Breast epithelium (tissue), 4 donors: Measurements from ENCODE around the gene DCAF8. TPM values are rescaled to one million over a fixed set of nuclear protein-coding genes. Genes with fewer than 3 reads are reported as not detected.

ENCODE experiments used
- DNase-seq, 2 donors: peaks; one replicate each; pipeline ENCODE4 v3.0.0-alpha.2; 2019; ENCODE audit warnings: low spot score in 2 of 2
- H3K27ac ChIP-seq, 2 donors: fragments of 200-600 bp; sonication (generic) in 1 of 2; one replicate each; pipeline ENCODE4 v1.5.1; 2016 to 2019; ENCODE audit warnings: mild to moderate bottlenecking in 1 of 2
- H3K27me3 ChIP-seq, 2 donors: fragments of 200-600 bp; sonication (generic) in 1 of 2; one replicate each; pipeline versions ENCODE4 v1.5.1 to v1.6.0; 2017 to 2019; ENCODE audit warnings: control low read depth in 1 of 2, mild to moderate bottlenecking in 1 of 2
- H3K36me3 ChIP-seq: fragments of 200-600 bp; one replicate; pipeline ENCODE4 v1.5.1; 2019
- H3K4me1 ChIP-seq, 2 donors: fragments of 200-600 bp; sonication (generic); one replicate each; pipeline ENCODE4 v1.5.1; 2016 to 2019; ENCODE audit warnings: control low read depth in 1 of 2
- H3K4me3 ChIP-seq, 3 donors: fragments of 200-600 bp; sonication (generic); 1 replicate in 2 of 3; 2 replicates in 1 of 3; pipeline ENCODE4 v1.5.1; 2016 to 2019; ENCODE audit warnings: mild to moderate bottlenecking in 3 of 3, moderate library complexity in 2 of 3
- H3K9me3 ChIP-seq, 2 donors: fragments of 200-600 bp; sonication (generic) in 1 of 2; one replicate each; pipeline ENCODE4 v1.5.1; 2016 to 2019; ENCODE audit warnings: control low read depth in 1 of 2
- POLR2A ChIP-seq: fragments of 450-650 bp; IDR thresholded peaks from one replicate; pipeline ENCODE4 v1.6.1; 2016; ENCODE audit warnings: antibody characterized with exemption, mild to moderate bottlenecking, moderate library complexity
- POLR2AphosphoS5 ChIP-seq, 3 donors: sonication (generic); formaldehyde crosslinking; IDR thresholded peaks; one replicate each; pipeline ENCODE4 v1.6.1; 2017; ENCODE audit warnings: antibody characterized with exemption in 3 of 3
- intact Hi-C: fragments of 100-400 bp; cut with DNase I; formaldehyde crosslinking; loops from one replicate; pipeline ENCODE4 v1.15.1; 2023; ENCODE audit warnings: low total_unique reads
- total RNA-seq, 3 donors: library from RNA; depleted of rRNA; stranded (reverse); fragments of >200 nt; gene quantifications; one replicate each; pipeline ENCODE4 v1.1.0, GENCODE V29; 2016
- TF ChIP-seq, protein P1 (sequence below), 3 donors: fragments of 450-650 bp; IDR thresholded peaks; one replicate each; pipeline ENCODE4 v1.5.1; 2016 to 2017; ENCODE audit warnings: antibody characterized with exemption in 3 of 3, mild to moderate bottlenecking in 3 of 3, moderate library complexity in 3 of 3

Gene DCAF8
- total RNA-seq, 3 donors from 2014 or later = 161 to 195 (median 161) TPM

DNA sequence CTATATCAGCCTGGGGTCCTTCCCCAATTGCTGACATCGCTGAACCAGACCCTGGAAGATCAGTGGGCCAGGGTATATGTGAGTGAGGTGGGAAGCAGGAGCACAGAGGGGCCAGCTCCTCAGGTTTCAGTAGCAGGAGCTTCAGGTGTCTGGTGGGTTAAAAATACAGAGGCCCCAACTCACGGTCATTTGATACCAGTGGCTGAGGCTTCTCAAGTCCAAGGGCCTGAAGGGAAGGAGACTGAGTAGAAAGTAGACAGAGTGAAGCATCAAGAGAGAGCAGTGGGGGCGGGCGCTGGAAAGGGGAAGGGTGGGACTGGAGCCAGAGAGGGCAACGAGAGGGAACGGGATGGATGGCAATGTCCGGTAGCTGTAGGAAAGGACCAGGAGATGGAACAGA is 74.0 kb downstream of the DCAF8 start:
- no peak for DNase-seq
- Histone ChIP-seq H3K27ac (no peak overlapping the region), H3K27me3 (no peaks in the 10 kb centered on the region), H3K9me3 (no peaks in the 10 kb centered on the region), H3K36me3 (no peaks in the 10 kb centered on the region), H3K4me1 (peaks cover 0 to 6% of the 10 kb centered on the region in 2 donors), H3K4me3 (no peak overlapping the region)
- TF ChIP-seq POLR2A (no peak), POLR2AphosphoS5 (IDR thresholded peaks at IDR 0.05) (no peak)
- TF ChIP-seq, protein P1, sequence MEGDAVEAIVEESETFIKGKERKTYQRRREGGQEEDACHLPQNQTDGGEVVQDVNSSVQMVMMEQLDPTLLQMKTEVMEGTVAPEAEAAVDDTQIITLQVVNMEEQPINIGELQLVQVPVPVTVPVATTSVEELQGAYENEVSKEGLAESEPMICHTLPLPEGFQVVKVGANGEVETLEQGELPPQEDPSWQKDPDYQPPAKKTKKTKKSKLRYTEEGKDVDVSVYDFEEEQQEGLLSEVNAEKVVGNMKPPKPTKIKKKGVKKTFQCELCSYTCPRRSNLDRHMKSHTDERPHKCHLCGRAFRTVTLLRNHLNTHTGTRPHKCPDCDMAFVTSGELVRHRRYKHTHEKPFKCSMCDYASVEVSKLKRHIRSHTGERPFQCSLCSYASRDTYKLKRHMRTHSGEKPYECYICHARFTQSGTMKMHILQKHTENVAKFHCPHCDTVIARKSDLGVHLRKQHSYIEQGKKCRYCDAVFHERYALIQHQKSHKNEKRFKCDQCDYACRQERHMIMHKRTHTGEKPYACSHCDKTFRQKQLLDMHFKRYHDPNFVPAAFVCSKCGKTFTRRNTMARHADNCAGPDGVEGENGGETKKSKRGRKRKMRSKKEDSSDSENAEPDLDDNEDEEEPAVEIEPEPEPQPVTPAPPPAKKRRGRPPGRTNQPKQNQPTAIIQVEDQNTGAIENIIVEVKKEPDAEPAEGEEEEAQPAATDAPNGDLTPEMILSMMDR (IDR thresholded peaks at IDR 0.05) = no peak
- intact Hi-C loops = no loop called here

DNA sequence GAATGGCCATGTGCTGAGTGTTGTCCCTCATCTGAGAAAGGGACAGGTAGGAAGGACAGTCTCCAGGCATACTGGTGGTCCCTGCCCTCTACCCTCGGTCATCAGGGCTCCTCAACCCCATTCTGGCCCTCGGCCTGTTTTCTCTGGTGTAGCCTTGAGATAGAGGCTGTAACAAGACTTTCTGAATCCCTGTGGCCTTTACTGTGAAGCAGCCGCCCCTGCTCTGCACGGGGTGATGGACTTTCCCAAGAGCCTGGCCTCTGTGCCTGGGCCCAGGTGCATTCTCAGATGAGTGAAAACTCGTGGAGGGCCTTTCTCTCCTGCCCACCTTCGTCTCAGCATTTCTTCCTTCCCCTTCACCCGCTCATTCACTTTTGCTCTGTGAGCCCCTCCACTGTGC is 74.9 kb downstream of the DCAF8 start:
- H3K27ac ChIP-seq = no peak overlapping the region
- no peak overlapping the region for H3K4me3 ChIP-seq
- H3K4me1 ChIP-seq = no peaks in the 10 kb centered on the region
- TF ChIP-seq, protein P1 (IDR thresholded peaks at IDR 0.05) = no peak
- TF ChIP-seq POLR2AphosphoS5 (IDR thresholded peaks at IDR 0.05) = no peak
- TF ChIP-seq POLR2A = no peak
- H3K9me3 ChIP-seq = no peaks in the 10 kb centered on the region
- no peak for DNase-seq
- intact Hi-C loops = no loop called here
- H3K27me3 ChIP-seq = no peaks in the 10 kb centered on the region
- H3K36me3 ChIP-seq = no peaks in the 10 kb centered on the region

DNA sequence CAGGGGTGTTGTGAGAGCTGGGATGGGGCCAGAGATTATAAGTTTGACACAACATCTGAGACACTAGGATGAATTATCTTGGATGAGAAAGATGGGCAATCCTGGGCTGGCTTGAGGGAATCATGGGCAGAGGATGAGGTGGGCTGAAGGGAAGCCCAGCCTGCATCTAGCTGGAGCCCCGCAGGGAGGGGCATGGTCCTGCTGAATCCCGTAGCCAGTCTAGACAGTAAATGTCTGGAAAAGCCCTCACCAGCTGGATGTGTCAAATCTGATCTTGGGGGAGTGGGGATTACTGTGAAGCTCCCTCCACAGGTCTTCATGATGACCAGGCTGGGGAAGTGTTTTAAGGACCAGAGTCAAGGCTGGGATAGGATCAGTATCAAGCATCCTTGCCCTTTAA is 75.6 kb downstream of the DCAF8 start:
- Histone ChIP-seq H3K4me1 (no peaks in the 10 kb centered on the region), H3K4me3 (no peak overlapping the region), H3K27me3 (no peaks in the 10 kb centered on the region), H3K36me3 (no peaks in the 10 kb centered on the region), H3K9me3 (no peaks in the 10 kb centered on the region), H3K27ac (no peak overlapping the region)
- intact Hi-C loops = no loop called here
- TF ChIP-seq POLR2A = no peak
- TF ChIP-seq, protein P1 (IDR thresholded peaks at IDR 0.05) = no peak
- no peak for TF ChIP-seq POLR2AphosphoS5 (IDR thresholded peaks at IDR 0.05)
- no peak for DNase-seq

DNA sequence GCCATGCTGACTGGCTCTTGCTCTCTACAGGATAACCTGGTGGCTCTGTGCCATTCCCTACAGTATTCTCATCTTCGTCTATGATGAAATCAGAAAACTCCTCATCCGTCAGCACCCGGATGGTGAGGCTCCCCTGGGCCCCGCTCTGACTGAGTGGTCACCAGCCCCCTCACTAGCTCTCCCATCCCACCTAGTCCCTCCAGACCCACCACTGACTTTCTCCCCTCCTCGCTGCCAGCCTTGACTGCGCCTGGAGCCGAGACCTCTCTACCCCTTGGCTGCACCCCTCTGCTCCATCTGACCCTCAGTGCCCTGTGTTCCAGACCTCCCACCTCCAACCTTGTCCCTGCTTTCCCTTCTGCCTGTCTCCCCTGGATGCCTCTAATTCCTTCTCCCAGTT is 76.1 kb downstream of the DCAF8 start:
- Histone ChIP-seq H3K27ac (no peak overlapping the region), H3K36me3 (no peaks in the 10 kb centered on the region), H3K4me1 (no peaks in the 10 kb centered on the region), H3K9me3 (no peaks in the 10 kb centered on the region), H3K4me3 (no peak overlapping the region), H3K27me3 (no peaks in the 10 kb centered on the region)
- intact Hi-C loops = no loop called here
- no peak for TF ChIP-seq POLR2AphosphoS5 (IDR thresholded peaks at IDR 0.05)
- TF ChIP-seq POLR2A = no peak
- TF ChIP-seq, protein P1 (IDR thresholded peaks at IDR 0.05) = no peak
- no peak for DNase-seq

DNA sequence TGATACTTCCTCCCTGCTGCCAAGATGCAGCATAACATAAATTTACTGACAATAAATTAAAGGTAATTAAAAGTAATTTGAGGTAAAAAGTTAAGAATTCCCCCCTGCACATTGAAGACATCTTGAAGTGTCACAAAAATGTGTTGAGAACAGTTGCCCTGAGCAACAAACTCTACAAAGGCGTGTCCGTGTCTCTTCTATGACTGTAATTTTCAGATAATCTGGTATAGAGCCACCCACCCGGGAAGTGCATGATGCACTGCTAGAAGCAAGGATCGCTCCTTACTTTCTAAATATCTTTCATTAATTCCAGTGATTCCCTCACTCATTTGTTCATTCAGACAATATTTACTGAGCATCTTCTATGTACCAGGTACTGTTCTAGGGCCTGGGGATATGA is 83.0 kb downstream of the DCAF8 start:
- no peak overlapping the region for H3K4me3 ChIP-seq
- no peaks in the 10 kb centered on the region for H3K9me3 ChIP-seq
- no peak overlapping the region for H3K27ac ChIP-seq
- no peaks in the 10 kb centered on the region for H3K27me3 ChIP-seq
- intact Hi-C loops = no loop called here
- DNase-seq = no peak
- no peaks in the 10 kb centered on the region for H3K36me3 ChIP-seq
- H3K4me1 ChIP-seq = no peaks in the 10 kb centered on the region
- TF ChIP-seq POLR2AphosphoS5 (IDR thresholded peaks at IDR 0.05) = no peak
- TF ChIP-seq, protein P1 (IDR thresholded peaks at IDR 0.05) = no peak
- TF ChIP-seq POLR2A = no peak
